ENCODE data around the gene TRIM33. TPM values are rescaled to one million over a fixed set of nuclear protein-coding genes. Genes with fewer than 3 reads are reported as not detected.

Gene TRIM33
- total and polyA plus RNA-seq, 2 of the 13 experiments (the other 11 are each of a cell fraction or from before 2014, with no cell fraction given) = 35.5 to 42.2 TPM

- no peak for TF ChIP-seq RCOR2 (CRISPR knock-in tag; IDR thresholded peaks at IDR 0.05)
- TF ChIP-seq, protein P1, sequence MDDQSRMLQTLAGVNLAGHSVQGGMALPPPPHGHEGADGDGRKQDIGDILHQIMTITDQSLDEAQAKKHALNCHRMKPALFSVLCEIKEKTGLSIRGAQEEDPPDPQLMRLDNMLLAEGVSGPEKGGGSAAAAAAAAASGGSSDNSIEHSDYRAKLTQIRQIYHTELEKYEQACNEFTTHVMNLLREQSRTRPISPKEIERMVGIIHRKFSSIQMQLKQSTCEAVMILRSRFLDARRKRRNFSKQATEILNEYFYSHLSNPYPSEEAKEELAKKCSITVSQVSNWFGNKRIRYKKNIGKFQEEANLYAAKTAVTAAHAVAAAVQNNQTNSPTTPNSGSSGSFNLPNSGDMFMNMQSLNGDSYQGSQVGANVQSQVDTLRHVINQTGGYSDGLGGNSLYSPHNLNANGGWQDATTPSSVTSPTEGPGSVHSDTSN (CRISPR knock-in tag; IDR thresholded peaks at IDR 0.05; ENCODE audit: borderline replicate concordance) = no peak
These were observed 11.5 kb downstream of the TRIM33 start (continued) for GRCh38 chr1:114499478-114499877.

DNA sequence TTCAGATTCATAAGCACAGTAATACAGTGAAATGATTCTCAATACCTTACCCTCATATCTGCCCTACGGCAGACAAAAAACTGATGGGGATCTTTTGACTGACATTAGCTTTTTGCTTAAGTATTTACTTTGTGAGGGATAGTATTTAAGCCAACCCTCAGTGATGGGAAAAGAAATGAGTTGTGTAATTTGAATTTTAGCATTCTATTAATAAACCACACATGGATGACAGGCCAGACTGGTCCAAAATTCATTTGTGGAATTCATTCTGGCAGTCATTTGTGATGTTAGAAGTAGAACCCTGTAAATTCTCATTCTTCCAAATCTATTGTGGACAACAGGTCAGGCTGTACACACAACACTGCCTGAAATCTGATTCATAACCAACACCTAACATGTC is 14.9 kb downstream of the TRIM33 start:
- in situ Hi-C loops (cut with HindIII; ENCODE audit: extremely low pct_ligation_motif_present, low pct_unique_long_range_greater_than_20kb) = no loop called here
- CTCF ChIA-PET (ENCODE audit: low intra/inter-chr PET ratio, low total read pairs) = no interaction called here
- no TSS peak for BruUV-seq (replicated peaks)
- ATAC-seq (no peak), FAIRE-seq (no peak), DNase-seq (ENCODE audit: low spot score) (no peak)
- Histone ChIP-seq H4K20me1 (ENCODE audit: insufficient read depth, low read length) (peaks cover 21% of the 10 kb centered on the region; the same call in 1 of the 2 replicates), H3K9ac (ENCODE audit: insufficient read depth, low read depth, low read length) (no peak overlapping the region), H3K4me1 (ENCODE audit: insufficient read depth, low read length) (peaks cover 52% of the 10 kb centered on the region), H3K36me3 (replicated peaks in 1 of 2; ENCODE audit: control insufficient read depth in 1 of 2, insufficient read depth in 2 of 2, low read length in 2 of 2) (0 out of 5 replicates have a peak, but pooled peaks cover 0 to 1% of the 10 kb centered on the region in 2 experiments), H3K4me3 (replicated peaks in 1 of 3; ENCODE audit: insufficient read depth in 1 of 3, low read depth in 2 of 3, low read length in 3 of 3) (no peak overlapping the region), H3K27ac (ENCODE audit: extremely low read length, insufficient read depth, low read length) (no peak overlapping the region), H3K79me2 (ENCODE audit: insufficient read depth, low read length) (peaks cover 97% of the 10 kb centered on the region), H3K4me2 (ENCODE audit: low read depth, low read length) (no peak overlapping the region), H3K27me3 (ENCODE audit: control insufficient read depth in 1 of 2, insufficient read depth in 2 of 2, low read length in 2 of 2) (no peaks in the 10 kb centered on the region), H3K9me3 (ENCODE audit: low read length) (no peaks in the 10 kb centered on the region), H2AFZ (ENCODE audit: low read length) (no peak overlapping the region)
- intact Hi-C loops (cut with micrococcal nuclease; ENCODE audit: unreplicated experiment) = no loop called here
- WGBS (ENCODE audit: low lambda C conversion rate) = 96% methylated on average over 1 of the region's 1 CpG
- POLR2A ChIA-PET = no interaction called here
- TF ChIP-seq PAWR (CRISPR knock-in tag; IDR thresholded peaks at IDR 0.05; ENCODE audit: borderline replicate concordance) = no peak
- TF ChIP-seq ZNF564 (CRISPR knock-in tag; IDR thresholded peaks at IDR 0.05) = no peak
- no peak for TF ChIP-seq PHF21A (CRISPR knock-in tag; IDR thresholded peaks at IDR 0.05)
- TF ChIP-seq TOE1 (CRISPR knock-in tag; IDR thresholded peaks at IDR 0.05) = no peak
- TF ChIP-seq, protein P2, sequence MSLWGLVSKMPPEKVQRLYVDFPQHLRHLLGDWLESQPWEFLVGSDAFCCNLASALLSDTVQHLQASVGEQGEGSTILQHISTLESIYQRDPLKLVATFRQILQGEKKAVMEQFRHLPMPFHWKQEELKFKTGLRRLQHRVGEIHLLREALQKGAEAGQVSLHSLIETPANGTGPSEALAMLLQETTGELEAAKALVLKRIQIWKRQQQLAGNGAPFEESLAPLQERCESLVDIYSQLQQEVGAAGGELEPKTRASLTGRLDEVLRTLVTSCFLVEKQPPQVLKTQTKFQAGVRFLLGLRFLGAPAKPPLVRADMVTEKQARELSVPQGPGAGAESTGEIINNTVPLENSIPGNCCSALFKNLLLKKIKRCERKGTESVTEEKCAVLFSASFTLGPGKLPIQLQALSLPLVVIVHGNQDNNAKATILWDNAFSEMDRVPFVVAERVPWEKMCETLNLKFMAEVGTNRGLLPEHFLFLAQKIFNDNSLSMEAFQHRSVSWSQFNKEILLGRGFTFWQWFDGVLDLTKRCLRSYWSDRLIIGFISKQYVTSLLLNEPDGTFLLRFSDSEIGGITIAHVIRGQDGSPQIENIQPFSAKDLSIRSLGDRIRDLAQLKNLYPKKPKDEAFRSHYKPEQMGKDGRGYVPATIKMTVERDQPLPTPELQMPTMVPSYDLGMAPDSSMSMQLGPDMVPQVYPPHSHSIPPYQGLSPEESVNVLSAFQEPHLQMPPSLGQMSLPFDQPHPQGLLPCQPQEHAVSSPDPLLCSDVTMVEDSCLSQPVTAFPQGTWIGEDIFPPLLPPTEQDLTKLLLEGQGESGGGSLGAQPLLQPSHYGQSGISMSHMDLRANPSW (CRISPR knock-in tag; IDR thresholded peaks at IDR 0.05; ENCODE audit: borderline replicate concordance) = no peak
- TF ChIP-seq CSRNP1 (CRISPR knock-in tag; IDR thresholded peaks at IDR 0.05) = no peak
- no peak for TF ChIP-seq TSC22D2 (CRISPR knock-in tag; IDR thresholded peaks at IDR 0.05; ENCODE audit: borderline replicate concordance)
- TF ChIP-seq KDM4B (CRISPR knock-in tag; IDR thresholded peaks at IDR 0.05) = no peak
- no peak for TF ChIP-seq ZNF431 (CRISPR knock-in tag; IDR thresholded peaks at IDR 0.05; ENCODE audit: borderline replicate concordance, low read depth)
- no peak for TF ChIP-seq KAT2B (IDR thresholded peaks at IDR 0.05; ENCODE audit: borderline replicate concordance, low read depth, low read length)
- no peak for TF ChIP-seq ZSCAN9 (CRISPR knock-in tag; IDR thresholded peaks at IDR 0.05; ENCODE audit: borderline replicate concordance)
- no peak for TF ChIP-seq PAXIP1 (CRISPR knock-in tag; conservative IDR thresholded peaks at IDR 0.05)
- TF ChIP-seq ARHGAP35 (CRISPR knock-in tag; IDR thresholded peaks at IDR 0.05; ENCODE audit: borderline replicate concordance) = no peak
